HCT116 (cell line): ENCODE data around the gene KRT24. TPM values are rescaled to one million over a fixed set of nuclear protein-coding genes. Genes with fewer than 3 reads are reported as not detected.

ENCODE experiments used
- ATAC-seq: fragments of 200-7000 bp; cut with Tn5 transposase; 2 replicates; pipeline ENCODE4 v1.9.1; 2020; ENCODE audit warnings: mild to moderate bottlenecking, moderate library complexity
- BruUV-seq: library from RNA; stranded (reverse); fragments of 400-500 nt; replicated peaks from 2 replicates; lab custom pipeline; 2021; lab: Mats Ljungman, UMichigan
- CTCF ChIA-PET: fragments of 300-600 bp; sonication (Branson Sonifier 250); formaldehyde crosslinking; loops from one replicate; lab custom pipeline; 2021; ENCODE audit warnings: antibody characterized with exemption; lab: Charles Lee
- POLR2A ChIA-PET: fragments of 300-600, 350-600 bp; sonication (Branson Sonifier 250); formaldehyde crosslinking; loops from one replicate; lab custom pipeline; 2021; ENCODE audit warnings: antibody characterized with exemption; lab: Charles Lee
- RAD21 ChIA-PET, 2 experiments: fragments of 300-600 bp; sonication (Branson Sonifier 250); formaldehyde crosslinking; loops; one replicate each; lab custom pipeline; 2023; ENCODE audit warnings: low total read pairs in 2 of 2; ENCODE audit not compliant: uncharacterized antibody in 2 of 2, unreplicated experiment in 2 of 2, low non-redundant PET in 1 of 2; lab: Charles Lee
- DNase-seq: peaks from one replicate; pipeline ENCODE4 v3.0.0-alpha.2; 2010; ENCODE audit warnings: low read depth, low spot score
- H2AFZ ChIP-seq: fragments of 200-600 bp; shearing (Covaris generic), sonication (generic); 2 replicates; pipeline ENCODE4 v1.6.1; 2017; ENCODE audit warnings: low read depth, mixed run types, mixed read lengths, antibody characterized with exemption, low read length; ENCODE audit not compliant: poor library complexity, severe bottlenecking
- H3K27ac ChIP-seq: 2 replicates; pipeline ENCODE4 v1.5.1; 2012; ENCODE audit warnings: low read depth, low read length
- H3K27me3 ChIP-seq: fragments of 200-600 bp; sonication (generic); 2 replicates; pipeline ENCODE4 v1.6.1; 2016; ENCODE audit warnings: mixed run types, low read length, mixed read lengths; ENCODE audit not compliant: insufficient read depth
- H3K36me3 ChIP-seq, 2 experiments: fragments of 200-500 bp in 1 of 2; fragments of 200-600 bp in 1 of 2; sonication (Bioruptor generic) in 1 of 2; sonication (generic) in 1 of 2; 2 replicates each; pipeline versions ENCODE4 v1.5.1 to v1.6.1; 2014 to 2016; ENCODE audit warnings: low read length in 2 of 2, inconsistent platforms in 1 of 2, mixed read lengths in 1 of 2, mixed run types in 1 of 2; ENCODE audit not compliant: insufficient read depth in 2 of 2, control insufficient read depth in 1 of 2
- H3K4me1 ChIP-seq, 2 experiments: fragments of 200-600 bp in 1 of 2; sonication (generic) in 1 of 2; 2 replicates each; pipeline versions ENCODE4 v1.5.1 to v1.6.1; 2012 to 2017; ENCODE audit warnings: low read length in 2 of 2, inconsistent platforms in 1 of 2, mild to moderate bottlenecking in 1 of 2, mixed read lengths in 1 of 2, mixed run types in 1 of 2, moderate library complexity in 1 of 2; ENCODE audit not compliant: insufficient read depth in 2 of 2, control insufficient read depth in 1 of 2
- H3K4me2 ChIP-seq: fragments of 200-600 bp; sonication (generic); 2 replicates; pipeline ENCODE4 v1.6.1; 2017; ENCODE audit warnings: mixed run types, low read length, mixed read lengths
- H3K4me3 ChIP-seq, 2 experiments: fragments of 200-600 bp in 1 of 2; sonication (generic) in 1 of 2; replicated peaks in 1 of 2; 2 replicates each; pipeline ENCODE4 v1.5.1; 2011 to 2016; ENCODE audit warnings: low read length in 2 of 2, control low read depth in 1 of 2, low read depth in 1 of 2, mild to moderate bottlenecking in 1 of 2, mixed read lengths in 1 of 2, mixed run types in 1 of 2
- H3K79me2 ChIP-seq: fragments of 200-600 bp; sonication (generic); 2 replicates; pipeline ENCODE4 v1.6.1; 2017; ENCODE audit warnings: mild to moderate bottlenecking, mixed run types, low read length, moderate library complexity, mixed read lengths; ENCODE audit not compliant: insufficient read depth
- H3K9ac ChIP-seq: fragments of 200-600 bp; sonication (generic); 2 replicates; pipeline ENCODE4 v1.6.1; 2016; ENCODE audit warnings: low read length, mixed read lengths
- H3K9me2 ChIP-seq: fragments of 200-600 bp; sonication (generic), shearing (Covaris generic); 2 replicates; pipeline ENCODE4 v1.6.1; 2017; ENCODE audit warnings: mixed run types, mild to moderate bottlenecking, moderate library complexity; ENCODE audit not compliant: insufficient read depth
- H3K9me3 ChIP-seq, 2 experiments: fragments of 200-500 bp in 1 of 2; fragments of 200-600 bp in 1 of 2; sonication (Bioruptor generic) in 1 of 2; sonication (generic) in 1 of 2; 2 replicates each; pipeline ENCODE4 v1.6.1; 2014 to 2017; ENCODE audit warnings: low read length in 2 of 2, mixed read lengths in 2 of 2, inconsistent platforms in 1 of 2, low read depth in 1 of 2, mild to moderate bottlenecking in 1 of 2, mixed run types in 1 of 2, moderate library complexity in 1 of 2; ENCODE audit not compliant: control insufficient read depth in 1 of 2, insufficient read depth in 1 of 2
- H4K20me1 ChIP-seq: fragments of 200-600 bp; sonication (generic), shearing (Covaris generic); 2 replicates; pipeline ENCODE4 v1.6.1; 2017; ENCODE audit warnings: mixed run types, mild to moderate bottlenecking, moderate library complexity; ENCODE audit not compliant: insufficient read depth
- ATF3 ChIP-seq: IDR thresholded peaks from 2 replicates; pipeline ENCODE4 v1.6.1; 2012
- CBX3 ChIP-seq: IDR thresholded peaks from 2 replicates; pipeline ENCODE4 v1.6.1; 2012; ENCODE audit warnings: low read depth
- CTCF ChIP-seq, 3 experiments: fragments of 200-600 bp in 1 of 3; sonication (generic) in 1 of 3; IDR thresholded peaks in 2 of 3; conservative IDR thresholded peaks in 1 of 3; 2 replicates each; pipeline ENCODE4 v1.5.1; 2012 to 2017; ENCODE audit warnings: low read depth in 2 of 3, low read length in 2 of 3, antibody characterized with exemption in 1 of 3, borderline replicate concordance in 1 of 3, control low read depth in 1 of 3, mild to moderate bottlenecking in 1 of 3, mixed read lengths in 1 of 3, mixed run types in 1 of 3, moderate library complexity in 1 of 3; ENCODE audit not compliant: insufficient read depth in 1 of 3
- ELF1 ChIP-seq: IDR thresholded peaks from 2 replicates; pipeline ENCODE4 v1.6.1; 2012; ENCODE audit warnings: low read depth, borderline replicate concordance
- JUND ChIP-seq: IDR thresholded peaks from 2 replicates; pipeline ENCODE4 v1.6.1; 2012
- MAX ChIP-seq: IDR thresholded peaks from 2 replicates; pipeline ENCODE4 v1.6.1; 2012
- POLR2A ChIP-seq: IDR thresholded peaks from 2 replicates; pipeline ENCODE4 v1.7.0; 2011; ENCODE audit warnings: borderline replicate concordance; ENCODE audit not compliant: insufficient read depth, insufficient read length; ENCODE audit errors: extremely low read depth
- RAD21 ChIP-seq: IDR thresholded peaks from 2 replicates; pipeline ENCODE4 v1.6.1; 2012; ENCODE audit warnings: low read depth, mild to moderate bottlenecking
- REST ChIP-seq: IDR thresholded peaks from 2 replicates; pipeline ENCODE4 v1.6.1; 2012; ENCODE audit warnings: low read depth
- SIN3A ChIP-seq: IDR thresholded peaks from 2 replicates; pipeline ENCODE4 v1.6.1; 2012; ENCODE audit warnings: low read depth
- ZBTB33 ChIP-seq: IDR thresholded peaks from 2 replicates; pipeline ENCODE4 v1.6.1; 2011; ENCODE audit warnings: mild to moderate bottlenecking, low read length, moderate library complexity; ENCODE audit not compliant: insufficient replicate concordance; ENCODE audit errors: extremely low read depth
- intact Hi-C: fragments of 100-400 bp; cut with micrococcal nuclease; formaldehyde crosslinking; loops from 2 replicates; pipeline ENCODE4 v1.10.0; 2022
- total RNA-seq: library from RNA; stranded (reverse); gene quantifications from one replicate; pipeline ENCODE4 v1.2.1, GENCODE V29; 2021; ENCODE audit not compliant: unreplicated experiment

Gene KRT24
- total RNA-seq, 1 experiment from 2014 or later: not detected

- TF ChIP-seq CBX3 (no peak), ATF3 (no peak), MAX (no peak), JUND (no peak), ZBTB33 (no peak), POLR2A (no peak), ELF1 (no peak), SIN3A (no peak)
Measured at GRCh38 chr17:40717776-40718175, 14.2 kb upstream of the KRT24 start (continued).

GRCh38 chr17:40714473-40714872 lies 10.9 kb upstream of the KRT24 start:
- Histone ChIP-seq H3K4me2 (no peak overlapping the region), H3K36me3 (no peaks in the 10 kb centered on the region), H2AFZ (no peak overlapping the region)
- POLR2A ChIA-PET: no interaction called here
- intact Hi-C loops: no loop called here
- RAD21 ChIA-PET: interaction anchor here in 1 of 2 experiments (0.6 kb wide), 1 partner anchor 142 kb away, joined by 3 read pairs; no protein-coding TSS in a partner anchor
- 0 out of 6 replicates have a peak, but pooled peaks of 1 of the 3 experiments have one; percentile 13 for TF ChIP-seq CTCF (IDR thresholded peaks at IDR 0.05 in 2 of 3, conservative IDR thresholded peaks at IDR 0.05 in 1 of 3; ENCODE audit: borderline replicate concordance in 1 of 3, insufficient read depth in 1 of 3, low read depth in 2 of 3, low read length in 2 of 3)
- TF ChIP-seq RAD21: peak; percentile 22; the same call in 1 of the 2 replicates
- TF ChIP-seq REST: no peak
- TF ChIP-seq SIN3A: no peak
- TF ChIP-seq, all 23 proteins: peak for 2
- H3K27me3 ChIP-seq: no peaks in the 10 kb centered on the region
- no peak for ATAC-seq
- no peak overlapping the region for H3K27ac ChIP-seq
- CTCF ChIA-PET: interaction anchor here (0.9 kb wide), 1 partner anchor 9 kb away, joined by 3 read pairs; no protein-coding TSS in a partner anchor
- H3K79me2 ChIP-seq: no peaks in the 10 kb centered on the region
- H4K20me1 ChIP-seq: no peaks in the 10 kb centered on the region
- no peaks in the 10 kb centered on the region for H3K9me2 ChIP-seq
- no peak overlapping the region for H3K9ac ChIP-seq
- no peaks in the 10 kb centered on the region for H3K4me1 ChIP-seq
- BruUV-seq: no TSS peak
- H3K9me3 ChIP-seq: no peaks in the 10 kb centered on the region
- no peak overlapping the region for H3K4me3 ChIP-seq
- DNase-seq: no peak
